ENCODE results near the gene TMEM52B.
"Not testable (repeated sequence)": the region's sequence is repeated elsewhere in the genome, so short reads cannot be mapped to it uniquely, and the experiment has no call there.

Gene TMEM52B

GRCh38 chr12:10220398-10221077, 41.7 kb downstream of the TMEM52B start:
- no peaks in the 10 kb centered on the region for H3K27me3 ChIP-seq (ENCODE audit: insufficient read depth, low read length, poor library complexity, severe bottlenecking)
- no peaks in the 10 kb centered on the region for H4K20me1 ChIP-seq (ENCODE audit: insufficient read depth, low read length, poor library complexity, severe bottlenecking)
- H3K4me2 ChIP-seq (ENCODE audit: low read depth, low read length, poor library complexity, severe bottlenecking): no peak overlapping the region
- no peaks in the 10 kb centered on the region for H3K9me3 ChIP-seq (ENCODE audit: insufficient read depth, low read depth, low read length)
- no peak overlapping the region for H3K9ac ChIP-seq (ENCODE audit: low read depth, low read length, poor library complexity, severe bottlenecking)
- H3K36me3 ChIP-seq (ENCODE audit: insufficient read depth, low read length): peaks cover 23% of the 10 kb centered on the region; the same call in 1 of the 2 replicates
- peaks cover 10% of the 10 kb centered on the region for H3K79me2 ChIP-seq (ENCODE audit: insufficient read depth, low read length)
- no peaks in the 10 kb centered on the region for H3F3A ChIP-seq (ENCODE audit: low read depth)
- no peak for TF ChIP-seq EZH2phosphoT487 (IDR thresholded peaks at IDR 0.05; ENCODE audit: borderline replicate concordance)
- TF ChIP-seq CTCF (conservative IDR thresholded peaks at IDR 0.05; ENCODE audit: low read length): no peak
- H3K4me1 ChIP-seq (ENCODE audit: insufficient read depth, low read length, poor library complexity, severe bottlenecking): peaks cover 1% of the 10 kb centered on the region
- H2AFZ ChIP-seq (ENCODE audit: low read length): no peak overlapping the region
- no peaks in the 10 kb centered on the region for H3K9me2 ChIP-seq (replicated peaks; ENCODE audit: low read depth, low read length)
- no peak overlapping the region for H3K4me3 ChIP-seq (ENCODE audit: low read length, poor library complexity, severe bottlenecking)

GRCh38 chr12:10221846-10222245, 43.0 kb downstream of the TMEM52B start:
- Histone ChIP-seq H3K36me3 (ENCODE audit: insufficient read depth, low read length) (peaks cover 23% of the 10 kb centered on the region; the same call in 1 of the 2 replicates), H3K9me3 (ENCODE audit: insufficient read depth, low read depth, low read length) (no peaks in the 10 kb centered on the region), H3K4me3 (ENCODE audit: low read length, poor library complexity, severe bottlenecking) (no peak overlapping the region), H3K4me1 (ENCODE audit: insufficient read depth, low read length, poor library complexity, severe bottlenecking) (no peaks in the 10 kb centered on the region), H3K9ac (ENCODE audit: low read depth, low read length, poor library complexity, severe bottlenecking) (no peak overlapping the region), H3K79me2 (ENCODE audit: insufficient read depth, low read length) (no peaks in the 10 kb centered on the region), H2AFZ (ENCODE audit: low read length) (no peak overlapping the region), H3F3A (ENCODE audit: low read depth) (no peaks in the 10 kb centered on the region), H3K9me2 (replicated peaks; ENCODE audit: low read depth, low read length) (no peaks in the 10 kb centered on the region), H3K4me2 (ENCODE audit: low read depth, low read length, poor library complexity, severe bottlenecking) (no peak overlapping the region), H3K27me3 (ENCODE audit: insufficient read depth, low read length, poor library complexity, severe bottlenecking) (no peaks in the 10 kb centered on the region), H4K20me1 (ENCODE audit: insufficient read depth, low read length, poor library complexity, severe bottlenecking) (no peaks in the 10 kb centered on the region)
- TF ChIP-seq EZH2phosphoT487 (IDR thresholded peaks at IDR 0.05; ENCODE audit: borderline replicate concordance) (no peak), CTCF (conservative IDR thresholded peaks at IDR 0.05; ENCODE audit: low read length) (no peak)

GRCh38 chr12:10223208-10223607, 44.4 kb downstream of the TMEM52B start:
- TF ChIP-seq EZH2phosphoT487 (IDR thresholded peaks at IDR 0.05; ENCODE audit: borderline replicate concordance) (no peak), CTCF (conservative IDR thresholded peaks at IDR 0.05; ENCODE audit: low read length) (no peak)
- Histone ChIP-seq H3K79me2 (ENCODE audit: insufficient read depth, low read length) (no peaks in the 10 kb centered on the region), H4K20me1 (ENCODE audit: insufficient read depth, low read length, poor library complexity, severe bottlenecking) (no peaks in the 10 kb centered on the region), H3K9ac (ENCODE audit: low read depth, low read length, poor library complexity, severe bottlenecking) (no peak overlapping the region), H3K4me1 (ENCODE audit: insufficient read depth, low read length, poor library complexity, severe bottlenecking) (no peaks in the 10 kb centered on the region), H3K9me3 (ENCODE audit: insufficient read depth, low read depth, low read length) (no peaks in the 10 kb centered on the region), H3K27me3 (ENCODE audit: insufficient read depth, low read length, poor library complexity, severe bottlenecking) (no peaks in the 10 kb centered on the region), H3K4me3 (ENCODE audit: low read length, poor library complexity, severe bottlenecking) (no peak overlapping the region), H3K9me2 (replicated peaks; ENCODE audit: low read depth, low read length) (no peaks in the 10 kb centered on the region), H3K4me2 (ENCODE audit: low read depth, low read length, poor library complexity, severe bottlenecking) (no peak overlapping the region), H2AFZ (ENCODE audit: low read length) (no peak overlapping the region), H3F3A (ENCODE audit: low read depth) (no peaks in the 10 kb centered on the region), H3K36me3 (ENCODE audit: insufficient read depth, low read length) (peaks cover 23% of the 10 kb centered on the region; the same call in 1 of the 2 replicates)

GRCh38 chr12:10225426-10225825, 46.6 kb downstream of the TMEM52B start:
- H3K36me3 ChIP-seq (ENCODE audit: insufficient read depth, low read length): peaks cover 19% of the 10 kb centered on the region; the same call in 1 of the 2 replicates
- H3K9me2 ChIP-seq (replicated peaks; ENCODE audit: low read depth, low read length); H3K9me3 ChIP-seq (ENCODE audit: insufficient read depth, low read depth, low read length); H4K20me1 ChIP-seq (ENCODE audit: insufficient read depth, low read length, poor library complexity, severe bottlenecking); H3K27me3 ChIP-seq (ENCODE audit: insufficient read depth, low read length, poor library complexity, severe bottlenecking); H3K4me2 ChIP-seq (ENCODE audit: low read depth, low read length, poor library complexity, severe bottlenecking); H3F3A ChIP-seq (ENCODE audit: low read depth); H2AFZ ChIP-seq (ENCODE audit: low read length); H3K4me1 ChIP-seq (ENCODE audit: insufficient read depth, low read length, poor library complexity, severe bottlenecking); H3K4me3 ChIP-seq (ENCODE audit: low read length, poor library complexity, severe bottlenecking); H3K9ac ChIP-seq (ENCODE audit: low read depth, low read length, poor library complexity, severe bottlenecking); H3K79me2 ChIP-seq (ENCODE audit: insufficient read depth, low read length): not testable (repeated sequence)
